Measurements from ENCODE around the gene RDH12.

DNA sequence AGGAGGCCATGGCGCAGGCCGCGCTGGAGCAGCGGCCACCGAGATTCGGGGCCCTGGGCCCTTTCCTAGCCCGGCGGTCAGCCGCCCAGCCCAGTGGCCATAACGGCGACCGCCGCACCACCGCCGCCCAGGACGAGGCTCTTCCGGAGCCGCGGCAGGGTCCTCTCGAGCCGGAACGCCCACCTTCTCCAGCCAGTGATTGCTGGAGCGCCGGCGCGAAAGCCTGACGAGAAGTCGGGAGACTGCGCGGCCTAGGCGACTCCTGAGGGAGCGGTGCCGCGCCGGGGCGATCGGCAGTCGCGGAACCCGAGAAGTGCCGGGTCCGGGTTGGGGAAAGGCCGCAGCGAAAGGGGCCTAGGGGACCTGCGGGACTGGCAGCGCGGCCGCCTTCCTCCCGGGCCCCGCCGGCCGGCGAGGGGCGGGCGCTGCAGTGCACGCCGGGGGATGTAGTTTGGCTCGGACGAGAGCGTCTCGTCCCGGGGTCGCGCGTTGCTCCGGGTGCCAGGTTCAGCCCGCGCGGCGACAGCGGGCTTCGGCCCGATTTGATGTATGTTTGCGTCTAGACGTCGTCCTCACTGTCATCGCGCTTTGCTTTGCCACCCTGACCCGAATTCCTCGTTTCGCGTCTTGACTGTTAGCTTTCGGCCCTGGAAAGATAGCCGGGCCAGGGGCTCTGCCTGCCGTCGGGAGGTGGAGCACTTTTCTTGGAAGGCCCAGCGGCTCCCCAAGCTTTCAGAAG, 27.0 kb upstream of the RDH12 start, which contains the start of gene VTI1B:
- TF ChIP-seq, protein P1, sequence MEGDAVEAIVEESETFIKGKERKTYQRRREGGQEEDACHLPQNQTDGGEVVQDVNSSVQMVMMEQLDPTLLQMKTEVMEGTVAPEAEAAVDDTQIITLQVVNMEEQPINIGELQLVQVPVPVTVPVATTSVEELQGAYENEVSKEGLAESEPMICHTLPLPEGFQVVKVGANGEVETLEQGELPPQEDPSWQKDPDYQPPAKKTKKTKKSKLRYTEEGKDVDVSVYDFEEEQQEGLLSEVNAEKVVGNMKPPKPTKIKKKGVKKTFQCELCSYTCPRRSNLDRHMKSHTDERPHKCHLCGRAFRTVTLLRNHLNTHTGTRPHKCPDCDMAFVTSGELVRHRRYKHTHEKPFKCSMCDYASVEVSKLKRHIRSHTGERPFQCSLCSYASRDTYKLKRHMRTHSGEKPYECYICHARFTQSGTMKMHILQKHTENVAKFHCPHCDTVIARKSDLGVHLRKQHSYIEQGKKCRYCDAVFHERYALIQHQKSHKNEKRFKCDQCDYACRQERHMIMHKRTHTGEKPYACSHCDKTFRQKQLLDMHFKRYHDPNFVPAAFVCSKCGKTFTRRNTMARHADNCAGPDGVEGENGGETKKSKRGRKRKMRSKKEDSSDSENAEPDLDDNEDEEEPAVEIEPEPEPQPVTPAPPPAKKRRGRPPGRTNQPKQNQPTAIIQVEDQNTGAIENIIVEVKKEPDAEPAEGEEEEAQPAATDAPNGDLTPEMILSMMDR (conservative IDR thresholded peaks at IDR 0.05 in 1 of 2, IDR thresholded peaks at IDR 0.05 in 1 of 2; ENCODE audit: low read depth in 1 of 2, low read length in 2 of 2) = peak in 1 of 2 donors; percentile 41
- TF ChIP-seq EZH2 (IDR thresholded peaks at IDR 0.05; ENCODE audit: low read length, missing control alignments) = no peak
